DMS153 treated with DMSO at 0.1 percent for 48 hours (cell line): ENCODE data around the gene NRG3.
"Not testable (repeated sequence)": the region's sequence is repeated elsewhere in the genome, so short reads cannot be mapped to it uniquely, and the experiment has no call there.

Experiments
- DNase-seq: peaks from one replicate; lab custom pipeline; 2025; ENCODE audit not compliant: unreplicated experiment; lab: John Stamatoyannopoulos, UW

The NRG3 gene

GRCh38 chr10:82653244-82654155, 778.5 kb downstream of the NRG3 start:
- DNase-seq = no peak

DNA sequence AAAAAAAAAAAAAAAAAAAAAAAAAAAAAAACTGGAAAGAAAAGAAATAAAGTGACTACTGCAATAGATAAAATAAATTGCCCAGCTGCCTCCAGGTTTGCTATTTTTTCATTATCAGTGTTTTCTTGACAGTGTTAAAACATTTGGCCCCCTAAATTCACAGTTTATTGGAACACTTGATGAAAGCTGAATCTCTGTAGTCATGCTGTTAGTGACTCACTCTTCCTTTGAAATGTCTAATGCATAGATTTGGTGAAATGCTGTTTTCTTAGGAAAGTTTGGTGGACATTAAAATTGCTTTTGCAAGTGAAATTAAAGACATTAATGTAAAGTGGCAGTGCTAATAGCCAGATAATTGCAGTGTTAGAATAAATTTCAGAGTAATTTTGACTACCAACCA, 785.2 kb downstream of the NRG3 start:
- no peak for DNase-seq

GRCh38 chr10:82660986-82661385, 786.0 kb downstream of the NRG3 start:
- DNase-seq = no peak

DNA sequence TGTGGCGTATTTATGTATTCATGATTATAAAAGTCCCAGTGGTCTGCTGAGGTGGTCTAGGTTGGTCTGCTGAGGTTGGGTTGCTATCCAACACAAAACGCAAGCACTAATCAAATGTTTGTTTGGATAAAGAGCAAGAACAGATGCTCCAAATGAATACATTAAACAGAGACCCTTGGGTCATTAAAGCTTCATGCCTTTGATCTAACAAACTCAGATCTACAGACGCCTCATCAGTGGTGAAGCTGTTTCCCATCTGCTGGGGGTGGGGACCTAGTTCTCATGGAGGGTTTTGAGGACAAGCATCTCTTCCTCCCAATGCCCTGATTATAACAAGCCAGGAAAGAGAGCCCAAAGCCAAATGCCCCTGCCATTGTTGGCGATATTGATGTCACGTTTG, 786.7 kb downstream of the NRG3 start:
- no peak for DNase-seq

DNA sequence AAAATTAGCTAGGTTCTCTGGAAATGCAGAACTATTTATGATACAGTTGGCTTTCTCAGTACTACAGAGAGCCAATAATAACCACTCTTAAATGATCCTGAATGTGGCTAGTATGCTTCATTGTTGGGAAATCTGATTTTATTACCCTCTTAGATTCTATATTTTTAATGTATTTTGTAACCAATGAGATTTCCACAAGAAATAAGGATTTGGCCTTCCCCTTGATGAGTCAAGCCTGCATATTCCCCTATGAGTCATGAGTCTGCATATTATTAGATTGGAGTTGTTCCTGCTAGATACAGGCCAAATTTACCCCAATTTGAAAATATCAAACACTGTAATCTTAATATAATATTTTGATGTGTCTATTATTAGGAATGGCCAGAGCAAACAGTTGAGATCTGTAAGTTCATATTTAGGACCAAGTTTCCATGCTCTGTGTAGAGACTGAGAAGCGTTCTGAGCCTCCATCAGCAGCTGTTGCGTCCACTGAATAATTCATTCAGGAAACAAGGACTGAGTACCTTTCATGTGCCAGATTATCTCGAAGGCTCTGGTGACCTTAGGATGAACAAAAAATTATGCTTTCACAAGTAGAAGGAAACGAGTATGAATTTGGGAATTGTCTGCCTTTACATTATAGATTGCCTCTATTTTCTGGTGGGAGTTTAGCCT, 793.4 kb downstream of the NRG3 start:
- no peak for DNase-seq

- no peak for DNase-seq
These were observed 799.0 kb downstream of the NRG3 start for GRCh38 chr10:82674036-82674435.

- not testable (repeated sequence) for DNase-seq
These were observed 802.9 kb downstream of the NRG3 start for GRCh38 chr10:82677932-82678331.

- not testable (repeated sequence) for DNase-seq
These were observed 803.5 kb downstream of the NRG3 start for GRCh38 chr10:82678451-82678850.

- DNase-seq = no peak
These were observed 805.6 kb downstream of the NRG3 start for GRCh38 chr10:82680608-82681007.

- no peak for DNase-seq
These were observed 809.0 kb downstream of the NRG3 start for GRCh38 chr10:82683945-82684344.

DNA sequence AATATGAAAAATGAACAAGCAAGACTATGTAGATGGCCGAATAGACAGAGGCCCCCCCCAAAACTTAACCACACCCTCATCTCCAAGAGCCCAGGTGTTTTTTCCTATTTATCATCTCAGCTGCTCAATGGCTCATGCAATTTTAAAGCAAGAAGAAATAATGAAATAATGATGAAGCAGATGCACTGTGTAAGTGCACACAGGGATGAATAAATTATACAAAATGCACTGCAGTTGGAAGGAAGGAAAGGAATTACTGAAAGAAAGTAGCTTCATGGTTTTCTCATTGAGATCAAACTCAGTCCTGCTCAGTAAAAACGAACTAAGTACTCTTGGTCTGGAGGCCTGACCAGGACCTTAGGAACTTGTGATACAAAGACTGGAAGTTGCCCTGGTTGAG, 810.1 kb downstream of the NRG3 start:
- DNase-seq = no peak

DNA sequence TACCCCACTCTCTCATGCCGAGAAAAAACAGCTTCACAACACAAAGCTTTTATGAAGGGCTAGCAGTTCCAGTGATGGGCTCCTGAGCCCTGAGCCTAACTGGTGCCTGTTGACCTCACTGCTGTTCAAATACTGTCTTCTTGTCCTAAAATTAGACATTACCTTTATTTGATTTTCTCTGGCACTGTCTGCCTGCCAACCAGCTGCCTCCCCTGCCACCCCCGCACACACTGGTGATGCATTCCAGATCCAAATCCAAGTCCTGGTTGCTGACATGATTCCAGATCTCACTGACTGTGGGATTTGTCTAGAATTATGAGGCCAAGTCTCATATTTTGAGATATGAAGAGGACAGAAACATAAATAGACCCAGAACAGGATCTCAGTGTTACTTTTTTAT, 816.2 kb downstream of the NRG3 start:
- DNase-seq = no peak

- DNase-seq = no peak
These were observed 817.5 kb downstream of the NRG3 start for GRCh38 chr10:82692458-82692857.

- DNase-seq = no peak
These were observed 846.8 kb downstream of the NRG3 start for GRCh38 chr10:82721831-82722230.

- DNase-seq = no peak
These were observed 847.3 kb downstream of the NRG3 start for GRCh38 chr10:82722273-82722672.

DNA sequence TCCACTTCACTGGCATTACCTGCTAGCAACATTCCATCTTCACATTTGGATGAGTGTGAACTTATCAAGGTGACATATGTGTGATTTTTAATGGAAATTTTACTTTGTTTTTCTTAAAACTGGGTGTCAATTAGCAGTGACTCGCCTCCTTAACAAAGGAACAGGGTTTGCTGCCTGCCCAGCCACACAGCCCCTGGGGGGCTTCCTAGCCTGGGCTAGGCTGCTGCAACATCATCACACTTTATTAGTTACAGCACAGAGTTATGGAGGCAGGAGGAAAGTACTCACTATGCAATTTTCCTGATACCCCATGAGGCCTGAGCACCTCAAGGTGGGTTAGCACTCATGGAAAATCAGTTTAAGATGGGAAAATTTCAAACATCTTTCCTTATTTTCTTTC, 861.3 kb downstream of the NRG3 start:
- no peak for DNase-seq

DNA sequence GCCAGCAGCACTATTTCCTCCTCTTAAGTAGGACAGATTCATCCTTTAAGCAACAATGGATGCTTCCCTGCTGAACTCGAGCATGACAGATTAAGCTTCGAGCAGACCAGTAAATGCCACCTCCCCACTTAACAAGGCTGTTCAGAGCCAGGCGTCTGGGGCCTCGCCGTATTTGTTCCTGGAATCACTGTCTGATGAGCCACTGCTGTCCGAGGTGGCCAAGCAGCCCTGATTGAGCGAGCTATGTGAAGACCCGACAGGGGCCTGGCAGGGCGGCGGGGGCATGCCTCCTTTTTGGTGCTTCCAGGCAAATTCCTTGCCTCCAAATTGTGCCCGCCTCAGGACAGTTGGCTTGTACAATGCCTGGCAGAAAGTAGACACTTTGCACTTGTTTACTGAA, 862.6 kb downstream of the NRG3 start:
- no peak for DNase-seq

DNA sequence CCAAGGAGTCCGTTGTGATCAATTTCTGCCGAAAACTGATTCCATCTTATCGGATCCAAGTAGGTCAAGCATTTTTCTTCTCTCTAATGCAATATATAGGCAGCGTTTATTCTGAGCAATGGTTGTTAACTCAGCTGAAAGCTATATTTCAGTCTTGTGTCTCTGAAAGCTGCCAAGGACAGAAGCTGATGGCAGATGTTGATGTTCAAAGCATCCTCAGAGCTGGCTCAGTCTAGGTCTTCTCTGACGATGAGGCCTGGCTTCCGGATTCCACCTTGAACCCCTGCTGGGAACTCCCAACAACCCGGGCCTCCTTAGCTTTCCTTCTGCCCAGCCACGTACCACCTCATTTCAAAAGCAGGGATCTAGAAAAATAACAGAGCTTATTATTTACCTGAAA, 863.6 kb downstream of the NRG3 start:
- DNase-seq = no peak

DNA sequence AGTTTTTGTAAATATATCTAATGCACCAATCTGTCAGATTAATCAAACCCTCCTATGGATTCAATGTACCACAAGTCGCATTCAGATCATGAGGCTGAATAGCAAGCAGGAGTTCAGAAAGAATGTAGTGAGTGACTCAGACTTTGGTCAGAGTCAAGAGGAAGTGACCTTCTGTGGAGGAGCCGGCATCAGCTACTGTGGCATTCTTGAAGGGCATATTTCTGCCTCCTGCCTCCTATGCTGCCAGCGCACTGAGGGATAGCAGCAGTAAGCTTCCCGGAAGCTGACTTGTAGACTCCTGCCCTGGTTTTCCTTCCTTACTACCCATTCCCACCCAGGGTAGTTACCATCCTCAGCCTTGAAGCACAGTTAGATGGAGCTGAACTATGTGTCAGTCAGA, 867.5 kb downstream of the NRG3 start:
- no peak for DNase-seq

- no peak for DNase-seq
These were observed 867.9 kb downstream of the NRG3 start for GRCh38 chr10:82742898-82743297.

- no peak for DNase-seq
These were observed 875.5 kb downstream of the NRG3 start for GRCh38 chr10:82750538-82750937.

DNA sequence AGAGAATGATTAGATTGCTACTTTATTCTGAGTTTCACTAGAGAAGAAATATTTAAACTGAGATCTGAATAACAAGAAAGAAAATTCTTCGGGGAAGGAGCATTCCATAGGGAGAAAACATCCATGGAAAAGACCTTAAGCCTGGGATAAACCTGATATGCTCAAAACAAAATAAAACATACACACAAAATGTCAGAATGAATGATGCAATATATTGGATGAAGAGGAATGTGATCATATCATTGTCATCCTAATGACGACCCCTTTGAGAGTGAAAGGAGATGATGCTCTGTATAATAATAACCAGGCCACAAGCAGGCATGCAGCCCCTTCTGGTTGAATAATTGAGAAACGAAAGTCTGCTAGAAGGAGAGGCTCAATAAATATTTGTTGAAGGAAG, 882.4 kb downstream of the NRG3 start:
- no peak for DNase-seq
